ENCODE results near the gene CCDC102A.
"Not testable (repeated sequence)": the region's sequence is repeated elsewhere in the genome, so short reads cannot be mapped to it uniquely, and the experiment has no call there.

CCDC102A gene

DNA sequence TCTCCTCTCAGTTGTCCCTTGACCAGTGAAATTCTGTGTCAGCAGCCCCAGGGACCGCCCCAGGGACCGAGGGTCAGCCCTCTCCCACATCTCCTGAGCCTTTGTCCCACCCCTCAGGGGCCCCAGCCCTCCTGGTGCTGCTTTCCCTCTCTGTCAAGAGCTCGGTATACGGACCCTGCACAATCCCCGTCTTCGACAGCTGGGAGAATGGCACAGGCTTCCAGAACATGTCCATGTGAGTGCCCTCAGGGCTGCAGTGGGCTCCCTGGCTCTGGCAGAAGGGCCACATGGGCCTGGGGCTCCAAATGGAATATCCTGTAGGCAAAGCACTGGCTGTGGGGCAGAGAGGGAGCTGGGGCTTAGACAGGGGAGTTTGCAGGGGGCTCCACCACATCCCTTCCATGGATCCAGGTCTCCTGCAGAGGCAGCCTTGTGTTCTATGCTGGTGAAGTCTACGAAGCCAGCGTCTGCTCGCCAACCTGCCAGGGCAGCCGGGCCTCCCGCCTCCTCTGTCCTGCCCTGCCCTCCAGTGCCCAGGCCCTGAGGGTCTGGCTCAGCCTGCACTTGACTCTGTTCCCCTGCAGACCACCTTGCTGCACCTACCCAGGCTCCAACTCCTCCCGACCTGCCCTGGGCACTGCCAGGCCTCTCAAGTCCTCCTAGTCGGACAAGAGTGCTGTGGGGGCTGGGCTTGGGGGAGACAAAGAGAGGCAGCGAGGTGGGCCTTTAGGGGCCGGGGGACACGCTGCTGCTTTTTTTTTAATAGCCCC, 34.1 kb upstream of the CCDC102A start:
- Histone ChIP-seq H3K4me1 (ENCODE audit: insufficient read depth, poor library complexity, severe bottlenecking) (no peaks in the 10 kb centered on the region), H3K9me3 (ENCODE audit: severe bottlenecking) (no peaks in the 10 kb centered on the region), H3K27ac (ENCODE audit: poor library complexity, severe bottlenecking) (no peak overlapping the region), H3K36me3 (ENCODE audit: low read depth) (no peaks in the 10 kb centered on the region), H3K4me3 (ENCODE audit: severe bottlenecking) (no peak overlapping the region), H3K27me3 (ENCODE audit: insufficient read depth, poor library complexity, severe bottlenecking) (no peaks in the 10 kb centered on the region)
- ATAC-seq (ENCODE audit: low read depth): no peak
- peak; percentile 57 for DNase-seq (ENCODE audit: low spot score)
- TF ChIP-seq, protein P1, sequence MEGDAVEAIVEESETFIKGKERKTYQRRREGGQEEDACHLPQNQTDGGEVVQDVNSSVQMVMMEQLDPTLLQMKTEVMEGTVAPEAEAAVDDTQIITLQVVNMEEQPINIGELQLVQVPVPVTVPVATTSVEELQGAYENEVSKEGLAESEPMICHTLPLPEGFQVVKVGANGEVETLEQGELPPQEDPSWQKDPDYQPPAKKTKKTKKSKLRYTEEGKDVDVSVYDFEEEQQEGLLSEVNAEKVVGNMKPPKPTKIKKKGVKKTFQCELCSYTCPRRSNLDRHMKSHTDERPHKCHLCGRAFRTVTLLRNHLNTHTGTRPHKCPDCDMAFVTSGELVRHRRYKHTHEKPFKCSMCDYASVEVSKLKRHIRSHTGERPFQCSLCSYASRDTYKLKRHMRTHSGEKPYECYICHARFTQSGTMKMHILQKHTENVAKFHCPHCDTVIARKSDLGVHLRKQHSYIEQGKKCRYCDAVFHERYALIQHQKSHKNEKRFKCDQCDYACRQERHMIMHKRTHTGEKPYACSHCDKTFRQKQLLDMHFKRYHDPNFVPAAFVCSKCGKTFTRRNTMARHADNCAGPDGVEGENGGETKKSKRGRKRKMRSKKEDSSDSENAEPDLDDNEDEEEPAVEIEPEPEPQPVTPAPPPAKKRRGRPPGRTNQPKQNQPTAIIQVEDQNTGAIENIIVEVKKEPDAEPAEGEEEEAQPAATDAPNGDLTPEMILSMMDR (IDR thresholded peaks at IDR 0.05; ENCODE audit: poor library complexity, severe bottlenecking): no peak

DNA sequence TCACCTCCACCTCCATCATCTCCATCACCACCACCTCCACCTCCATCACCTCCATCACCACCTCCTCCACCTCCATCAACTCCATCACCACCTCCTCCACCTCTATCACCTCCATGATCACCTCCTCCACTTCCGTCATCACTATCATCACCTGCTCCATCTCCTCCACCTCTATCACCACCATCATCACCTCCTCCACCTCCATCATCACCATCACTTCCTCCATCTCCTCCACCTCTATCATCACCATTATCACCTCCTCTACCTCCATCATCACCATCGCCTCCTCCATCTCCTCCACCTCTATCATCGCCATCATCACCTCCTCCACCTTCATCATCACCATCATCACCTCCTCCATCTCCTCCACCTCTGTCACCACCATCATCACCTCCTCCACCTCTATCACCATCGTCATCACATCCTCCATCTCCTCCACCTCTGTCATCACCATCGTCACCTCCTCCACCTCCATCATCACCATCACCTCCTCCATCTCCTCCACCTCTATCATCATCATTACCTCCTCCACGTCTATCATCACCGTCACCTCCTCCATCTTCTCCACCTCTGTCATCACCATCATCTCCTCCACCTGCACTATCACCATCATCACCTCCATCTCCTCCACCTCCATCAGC, 33.1 kb upstream of the CCDC102A start:
- no peaks in the 10 kb centered on the region for H3K4me1 ChIP-seq (ENCODE audit: insufficient read depth, poor library complexity, severe bottlenecking)
- ATAC-seq (ENCODE audit: low read depth) (no peak), DNase-seq (ENCODE audit: low spot score) (no peak)
- no peak overlapping the region for H3K27ac ChIP-seq (ENCODE audit: poor library complexity, severe bottlenecking)
- no peaks in the 10 kb centered on the region for H3K36me3 ChIP-seq (ENCODE audit: low read depth)
- no peak overlapping the region for H3K4me3 ChIP-seq (ENCODE audit: severe bottlenecking)
- no peaks in the 10 kb centered on the region for H3K9me3 ChIP-seq (ENCODE audit: severe bottlenecking)
- TF ChIP-seq, protein P1 (IDR thresholded peaks at IDR 0.05; ENCODE audit: poor library complexity, severe bottlenecking): no peak
- H3K27me3 ChIP-seq (ENCODE audit: insufficient read depth, poor library complexity, severe bottlenecking): no peaks in the 10 kb centered on the region

DNA sequence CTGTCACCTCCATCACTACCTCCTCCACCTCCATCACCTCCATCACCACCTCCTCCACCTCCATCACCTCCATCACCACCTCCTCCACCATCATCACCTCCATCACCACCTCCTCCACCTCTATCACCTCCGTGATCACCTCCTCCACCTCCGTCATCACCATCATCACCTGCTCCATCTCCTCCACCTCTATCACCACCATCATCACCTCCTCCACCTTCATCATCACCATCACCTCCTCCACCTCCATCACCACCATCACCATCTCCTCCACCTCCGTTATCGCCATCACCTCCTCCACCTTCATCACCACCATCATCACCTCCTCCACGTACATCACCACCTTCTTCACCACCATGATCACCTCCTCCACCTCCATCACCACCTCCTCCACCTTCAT, 32.4 kb upstream of the CCDC102A start:
- H3K27ac ChIP-seq (ENCODE audit: poor library complexity, severe bottlenecking); ATAC-seq (ENCODE audit: low read depth); H3K4me1 ChIP-seq (ENCODE audit: insufficient read depth, poor library complexity, severe bottlenecking); H3K27me3 ChIP-seq (ENCODE audit: insufficient read depth, poor library complexity, severe bottlenecking); H3K9me3 ChIP-seq (ENCODE audit: severe bottlenecking); H3K36me3 ChIP-seq (ENCODE audit: low read depth); H3K4me3 ChIP-seq (ENCODE audit: severe bottlenecking): not testable (repeated sequence)
- peak; percentile 9 for DNase-seq (ENCODE audit: low spot score)

DNA sequence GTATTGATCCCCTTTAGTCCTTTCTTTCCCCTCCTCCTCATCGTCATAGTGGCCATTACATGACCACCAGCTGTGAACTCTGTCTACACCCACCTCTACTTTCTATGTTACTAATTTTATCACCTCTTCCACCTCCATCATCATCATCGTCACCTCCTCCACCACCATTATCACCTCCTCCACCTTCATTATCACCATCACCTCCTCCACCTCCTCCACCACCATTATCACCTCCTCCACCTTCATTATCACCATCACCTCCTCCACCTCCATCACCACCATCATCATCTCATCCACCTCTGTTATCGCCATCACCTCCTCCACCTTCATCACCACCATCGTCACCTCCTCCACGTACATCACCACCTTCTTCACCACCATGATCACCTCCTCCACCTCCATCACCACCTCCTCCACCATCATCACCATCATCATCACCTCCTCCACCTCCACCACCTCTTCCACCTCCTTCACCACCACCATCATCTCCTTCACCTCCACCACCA, 31.9 kb upstream of the CCDC102A start:
- H3K27me3 ChIP-seq (ENCODE audit: insufficient read depth, poor library complexity, severe bottlenecking): no peaks in the 10 kb centered on the region
- H3K4me1 ChIP-seq (ENCODE audit: insufficient read depth, poor library complexity, severe bottlenecking): no peaks in the 10 kb centered on the region
- no peaks in the 10 kb centered on the region for H3K36me3 ChIP-seq (ENCODE audit: low read depth)
- ATAC-seq (ENCODE audit: low read depth) (no peak), DNase-seq (ENCODE audit: low spot score) (peak; percentile 2)
- no peak overlapping the region for H3K27ac ChIP-seq (ENCODE audit: poor library complexity, severe bottlenecking)
- H3K4me3 ChIP-seq (ENCODE audit: severe bottlenecking): no peak overlapping the region
- TF ChIP-seq, protein P1 (IDR thresholded peaks at IDR 0.05; ENCODE audit: poor library complexity, severe bottlenecking): no peak
- H3K9me3 ChIP-seq (ENCODE audit: severe bottlenecking): no peaks in the 10 kb centered on the region

DNA sequence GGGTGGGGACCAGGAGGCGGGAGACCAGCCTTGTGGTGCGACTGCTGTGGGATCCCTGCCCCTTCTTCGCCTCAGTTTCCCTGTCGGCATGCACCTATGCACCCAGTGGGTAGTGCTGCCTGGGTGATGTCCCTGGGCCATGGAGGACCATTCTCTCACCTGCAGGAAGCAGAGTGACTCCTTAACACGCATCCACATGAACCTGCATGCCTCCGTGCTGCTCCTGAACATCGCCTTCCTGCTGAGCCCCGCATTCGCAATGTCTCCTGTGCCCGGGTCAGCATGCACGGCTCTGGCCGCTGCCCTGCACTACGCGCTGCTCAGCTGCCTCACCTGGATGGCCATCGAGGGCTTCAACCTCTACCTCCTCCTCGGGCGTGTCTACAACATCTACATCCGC, 31.3 kb upstream of the CCDC102A start:
- H3K4me3 ChIP-seq (ENCODE audit: severe bottlenecking): no peak overlapping the region
- TF ChIP-seq, protein P1 (IDR thresholded peaks at IDR 0.05; ENCODE audit: poor library complexity, severe bottlenecking): no peak
- no peaks in the 10 kb centered on the region for H3K36me3 ChIP-seq (ENCODE audit: low read depth)
- no peak overlapping the region for H3K27ac ChIP-seq (ENCODE audit: poor library complexity, severe bottlenecking)
- no peaks in the 10 kb centered on the region for H3K4me1 ChIP-seq (ENCODE audit: insufficient read depth, poor library complexity, severe bottlenecking)
- ATAC-seq (ENCODE audit: low read depth): no peak
- DNase-seq (ENCODE audit: low spot score): peak; percentile 40
- H3K27me3 ChIP-seq (ENCODE audit: insufficient read depth, poor library complexity, severe bottlenecking): no peaks in the 10 kb centered on the region
- no peaks in the 10 kb centered on the region for H3K9me3 ChIP-seq (ENCODE audit: severe bottlenecking)

Data from RWPE2 (cell line).